SU-DHL-6 (cell line): ENCODE data around the gene PDZD2.

Experiments used
- H2AFZ ChIP-seq: fragments of 200-600 bp; sonication (generic); 2 replicates; pipeline ENCODE4 v1.6.1; 2014; ENCODE audit warnings: low read depth, mild to moderate bottlenecking, moderate library complexity, mixed read lengths, antibody characterized with exemption, low read length; ENCODE audit not compliant: severe bottlenecking
- H3F3A ChIP-seq: fragments of 200-600 bp; shearing (Covaris generic); 2 replicates; pipeline ENCODE4 v1.6.0; 2016; ENCODE audit warnings: antibody characterized with exemption, mild to moderate bottlenecking; ENCODE audit not compliant: insufficient read depth
- H3K27ac ChIP-seq: fragments of 200-600 bp; sonication (generic); 2 replicates; pipeline ENCODE4 v1.5.1; 2016; ENCODE audit warnings: low read depth, mild to moderate bottlenecking, low read length, moderate library complexity, mixed read lengths
- H3K27me3 ChIP-seq: fragments of 200-600 bp; sonication (generic), shearing (Covaris generic); 2 replicates; pipeline ENCODE4 v1.6.0; 2014; ENCODE audit warnings: mild to moderate bottlenecking, low read length
- H3K36me3 ChIP-seq: fragments of 200-600 bp; sonication (generic); 2 replicates; pipeline ENCODE4 v1.6.1; 2014; ENCODE audit warnings: mild to moderate bottlenecking, low read length, mixed read lengths
- H3K4me2 ChIP-seq: fragments of 300-600, 200-600 bp; shearing (Covaris generic), sonication (generic); 2 replicates; pipeline ENCODE4 v1.6.0; 2014; ENCODE audit warnings: low read length, low read depth, mild to moderate bottlenecking; ENCODE audit not compliant: poor library complexity, severe bottlenecking
- H3K4me3 ChIP-seq: fragments of 200-600 bp; sonication (generic); 2 replicates; pipeline ENCODE4 v1.5.1; 2014; ENCODE audit warnings: antibody characterized with exemption, low read length, mild to moderate bottlenecking, mixed read lengths; ENCODE audit not compliant: insufficient read depth, poor library complexity, severe bottlenecking
- H3K79me2 ChIP-seq: fragments of 200-600 bp; sonication (generic); 2 replicates; pipeline ENCODE4 v1.6.1; 2014; ENCODE audit warnings: mild to moderate bottlenecking, low read length, moderate library complexity; ENCODE audit not compliant: insufficient read depth
- H3K9ac ChIP-seq: fragments of 200-600 bp; sonication (generic); 2 replicates; pipeline ENCODE4 v1.7.0; 2014; ENCODE audit warnings: mild to moderate bottlenecking, low read length
- H3K9me2 ChIP-seq: fragments of 200-600 bp; sonication (generic); replicated peaks from 2 replicates; pipeline ENCODE4 v1.6.1; 2014; ENCODE audit warnings: low read length; ENCODE audit not compliant: insufficient read depth
- H3K9me3 ChIP-seq: fragments of 200-600 bp; sonication (generic); 2 replicates; pipeline ENCODE4 v1.6.1; 2014; ENCODE audit warnings: low read length, mixed read lengths; ENCODE audit not compliant: insufficient read depth
- H4K20me1 ChIP-seq: fragments of 200-600 bp; sonication (generic); 2 replicates; pipeline ENCODE4 v1.6.1; 2014; ENCODE audit warnings: low read depth, mild to moderate bottlenecking, antibody characterized with exemption, low read length, moderate library complexity, mixed read lengths
- CTCF ChIP-seq: fragments of 200-600 bp; sonication (generic); IDR thresholded peaks from one replicate; pipeline ENCODE4 v1.5.1; 2017; ENCODE audit warnings: antibody characterized with exemption, mild to moderate bottlenecking, low read length, moderate library complexity; ENCODE audit not compliant: insufficient read depth, poor library complexity, severe bottlenecking
- EZH2phosphoT487 ChIP-seq: fragments of 200-600 bp; sonication (generic), shearing (Covaris generic); conservative IDR thresholded peaks from 2 replicates; pipeline ENCODE4 v1.6.1; 2018; ENCODE audit warnings: mild to moderate bottlenecking, antibody characterized with exemption, low read length, moderate library complexity, mixed read lengths

PDZD2 gene

DNA sequence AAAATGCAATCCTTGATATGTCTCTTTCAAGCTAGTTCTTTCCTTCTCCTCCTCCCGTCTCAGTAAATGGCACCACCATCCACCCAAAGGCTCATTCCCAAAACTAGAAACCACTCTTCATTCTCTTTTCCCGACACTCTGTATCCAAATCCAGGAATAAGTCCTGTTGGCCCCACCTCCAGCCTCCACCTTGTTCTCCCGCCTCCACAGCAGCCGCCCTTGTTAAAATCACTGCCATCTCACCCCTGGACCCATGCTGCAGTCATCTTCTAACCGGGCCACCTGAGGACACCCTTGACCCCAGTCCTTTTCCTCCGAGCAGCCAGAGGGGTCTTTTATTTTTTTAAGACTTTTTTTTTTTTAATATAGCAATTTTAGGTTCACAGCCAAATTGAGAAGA is 9.4 kb downstream of the PDZD2 start:
- Histone ChIP-seq H3K27ac (no peak overlapping the region), H3K79me2 (no peaks in the 10 kb centered on the region), H3F3A (no peaks in the 10 kb centered on the region), H3K4me2 (no peak overlapping the region), H3K9me2 (no peaks in the 10 kb centered on the region), H4K20me1 (no peaks in the 10 kb centered on the region), H3K4me3 (no peak overlapping the region), H3K27me3 (no peaks in the 10 kb centered on the region), H3K9me3 (no peaks in the 10 kb centered on the region), H3K36me3 (no peaks in the 10 kb centered on the region), H2AFZ (no peak overlapping the region), H3K9ac (no peak overlapping the region)
- TF ChIP-seq EZH2phosphoT487 (no peak), CTCF (no peak)

- Histone ChIP-seq H3K79me2 (no peaks in the 10 kb centered on the region), H3K27me3 (no peaks in the 10 kb centered on the region), H3K9me3 (no peaks in the 10 kb centered on the region), H3K4me2 (no peak overlapping the region), H2AFZ (no peak overlapping the region), H3K4me3 (no peak overlapping the region), H3K36me3 (no peaks in the 10 kb centered on the region), H3F3A (no peaks in the 10 kb centered on the region), H3K9ac (no peak overlapping the region), H3K27ac (no peak overlapping the region), H3K9me2 (no peaks in the 10 kb centered on the region), H4K20me1 (no peaks in the 10 kb centered on the region)
- TF ChIP-seq CTCF = no peak
- no peak for TF ChIP-seq EZH2phosphoT487
These were observed 12.3 kb downstream of the PDZD2 start for GRCh38 chr5:31651241-31651640.

GRCh38 chr5:31655491-31655890 is 16.6 kb downstream of the PDZD2 start:
- H3K27me3 ChIP-seq = no peaks in the 10 kb centered on the region
- no peak overlapping the region for H3K4me3 ChIP-seq
- TF ChIP-seq EZH2phosphoT487 (no peak), CTCF (no peak)

More at GRCh38 chr5:31655491-31655890, 16.6 kb downstream of the PDZD2 start:
- Histone ChIP-seq H3K27ac (no peak overlapping the region), H3K9me3 (no peaks in the 10 kb centered on the region), H3K9ac (no peak overlapping the region), H4K20me1 (no peaks in the 10 kb centered on the region), H3K4me2 (no peak overlapping the region), H3F3A (no peaks in the 10 kb centered on the region), H3K9me2 (no peaks in the 10 kb centered on the region), H2AFZ (no peak overlapping the region), H3K79me2 (no peaks in the 10 kb centered on the region), H3K36me3 (no peaks in the 10 kb centered on the region)
